Fibroblast of peridontal ligament (primary cell): ENCODE data around the gene CTNND2.
A peak's percentile ranks its signal among the peaks of the same experiment; 100 is the strongest.
"Not testable (repeated sequence)": the region's sequence is repeated elsewhere in the genome, so short reads cannot be mapped to it uniquely, and the experiment has no call there.

Experiments
- DNase-seq: peaks from one replicate; pipeline ENCODE4 v3.0.0-alpha.2; 2010; ENCODE audit errors: extremely low read depth

CTNND2 gene

DNA sequence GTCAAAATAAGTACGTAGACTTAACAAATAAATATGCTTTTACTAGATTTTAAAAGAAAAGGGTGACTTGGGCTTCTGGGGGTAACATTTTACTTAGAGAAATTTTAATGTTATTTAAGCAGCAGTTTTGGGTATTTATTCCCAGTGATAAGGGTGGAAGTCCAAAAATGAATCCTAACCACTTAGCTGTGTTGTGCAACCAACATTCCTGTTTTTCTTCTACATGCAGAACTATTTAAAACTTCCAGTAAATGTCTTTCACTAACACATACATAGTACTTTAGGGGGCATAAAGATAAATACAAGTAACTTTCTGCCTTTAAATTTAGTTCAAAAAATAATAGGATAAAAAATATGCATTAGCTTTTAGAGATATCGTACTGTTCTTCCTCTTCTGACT, 436.7 kb downstream of the CTNND2 start:
- peak; percentile 8 for DNase-seq

GRCh38 chr5:11459716-11460115, 444.5 kb downstream of the CTNND2 start:
- DNase-seq, result no peak

DNA sequence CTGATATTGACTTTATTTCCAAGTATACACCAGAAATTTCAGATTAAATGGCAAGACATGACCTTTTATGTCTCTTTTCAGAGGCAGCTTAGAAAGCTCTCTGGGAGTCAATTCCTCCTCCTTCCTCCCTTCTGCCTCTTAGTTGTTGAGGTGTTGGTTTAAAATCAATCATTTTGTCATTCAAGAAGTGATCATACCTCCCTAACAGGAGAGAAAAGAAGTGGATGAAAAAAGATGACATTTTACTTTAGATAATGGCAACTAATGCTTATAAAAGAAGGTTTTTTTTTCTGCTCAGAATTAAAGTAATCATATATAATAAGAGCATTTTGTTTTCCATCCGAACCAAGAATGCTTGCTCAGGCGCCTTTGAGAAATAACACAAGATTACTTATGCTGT, 448.7 kb downstream of the CTNND2 start:
- no peak for DNase-seq

GRCh38 chr5:11452852-11453251, 451.4 kb downstream of the CTNND2 start:
- no peak for DNase-seq

DNA sequence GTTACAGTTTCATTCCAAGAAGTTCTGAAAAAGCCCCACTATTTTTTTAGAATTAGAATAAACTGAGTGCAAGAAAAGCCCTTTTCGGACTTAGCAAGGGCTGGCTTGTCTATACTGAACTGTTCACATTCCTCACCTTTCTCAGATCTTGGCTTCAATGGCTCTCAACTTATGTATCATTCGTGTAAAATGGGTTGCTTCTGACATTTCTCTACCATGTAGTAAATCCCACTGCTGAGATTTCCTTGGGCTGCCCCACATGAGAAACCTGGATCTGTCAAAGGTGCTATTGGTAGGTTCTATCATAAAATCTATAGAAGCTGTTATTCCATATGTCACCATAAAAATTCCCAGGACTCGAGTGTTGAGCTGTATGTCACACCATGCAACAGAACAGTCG, 454.3 kb downstream of the CTNND2 start:
- no peak for DNase-seq

DNA sequence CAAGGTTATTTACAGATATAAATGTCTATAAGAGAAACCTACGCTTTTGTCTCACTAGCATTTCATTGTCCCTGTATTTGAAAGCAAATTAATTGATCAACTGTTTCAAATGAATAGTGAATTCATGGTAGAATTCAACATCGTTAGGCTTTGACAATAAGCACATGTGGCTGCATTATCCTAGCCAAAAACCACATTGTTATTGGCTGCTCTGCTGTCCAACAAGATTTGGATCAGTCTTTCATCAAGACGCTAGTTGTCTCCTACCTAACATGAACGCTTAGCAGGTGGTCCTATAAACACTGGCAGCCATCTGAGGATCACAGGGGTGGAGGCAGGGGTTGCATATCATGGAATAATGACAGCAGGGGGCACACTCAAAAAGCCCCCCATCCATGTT, 455.0 kb downstream of the CTNND2 start:
- DNase-seq, result no peak

GRCh38 chr5:11443831-11444230, 460.4 kb downstream of the CTNND2 start:
- no peak for DNase-seq

- no peak for DNase-seq
Measured at GRCh38 chr5:11432116-11432515, 472.1 kb downstream of the CTNND2 start.

DNA sequence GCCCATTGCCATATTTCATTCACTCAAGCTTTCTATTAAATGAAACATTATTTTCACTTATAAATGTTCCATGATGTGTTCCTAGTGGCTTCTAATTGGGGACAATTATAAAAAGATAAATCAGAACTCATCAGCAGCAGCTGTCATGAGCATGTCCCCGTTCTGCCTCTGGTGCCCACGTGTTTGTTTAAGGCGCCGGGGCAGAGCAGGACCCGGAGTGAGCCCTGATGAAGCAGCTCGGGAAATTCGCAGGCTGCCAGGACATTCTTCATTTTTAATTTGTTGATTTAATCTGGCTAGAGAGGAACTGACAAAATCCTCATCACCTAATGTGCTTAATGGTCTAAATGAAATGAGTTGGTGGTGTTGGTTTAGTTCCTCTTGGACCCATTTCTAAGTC, 475.0 kb downstream of the CTNND2 start:
- DNase-seq, result no peak

DNA sequence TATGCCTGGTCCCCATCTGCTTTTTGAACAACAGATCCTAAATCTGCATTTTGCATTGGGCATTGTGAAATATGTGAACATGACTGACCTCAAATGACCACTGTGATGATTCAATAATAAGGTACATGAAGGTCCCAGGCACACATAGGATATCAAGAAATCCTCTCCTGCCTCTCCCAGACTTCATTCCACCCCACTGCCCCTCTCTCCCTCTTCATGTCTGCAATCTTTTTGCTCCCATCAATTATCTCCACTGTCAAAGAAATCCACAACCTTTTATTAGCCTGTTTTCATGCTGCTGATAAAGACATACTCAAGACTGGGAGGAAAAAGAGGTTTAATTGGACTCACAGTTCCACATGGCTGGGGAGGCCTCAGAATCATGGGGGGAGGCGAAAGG, 476.7 kb downstream of the CTNND2 start:
- DNase-seq, result no peak

DNA sequence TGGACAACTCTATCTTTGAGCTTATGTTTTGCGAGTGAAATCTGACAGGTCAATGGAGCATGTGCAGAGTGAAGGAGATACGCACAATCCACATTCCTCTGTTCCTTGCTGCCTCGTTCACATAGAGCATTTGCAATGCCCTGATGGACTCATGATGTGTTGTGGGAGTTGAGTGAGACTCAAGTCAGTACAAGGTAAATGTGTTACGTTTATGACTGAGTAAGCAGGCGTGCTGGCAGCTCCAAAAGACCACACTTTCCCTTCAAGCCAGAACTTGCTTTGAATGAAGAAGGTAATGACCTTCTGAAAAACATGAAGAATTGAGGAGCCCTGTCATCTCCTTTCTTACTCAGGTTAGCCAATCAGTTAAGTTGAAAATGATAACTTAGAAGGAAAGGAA, 477.8 kb downstream of the CTNND2 start:
- DNase-seq, result no peak

DNA sequence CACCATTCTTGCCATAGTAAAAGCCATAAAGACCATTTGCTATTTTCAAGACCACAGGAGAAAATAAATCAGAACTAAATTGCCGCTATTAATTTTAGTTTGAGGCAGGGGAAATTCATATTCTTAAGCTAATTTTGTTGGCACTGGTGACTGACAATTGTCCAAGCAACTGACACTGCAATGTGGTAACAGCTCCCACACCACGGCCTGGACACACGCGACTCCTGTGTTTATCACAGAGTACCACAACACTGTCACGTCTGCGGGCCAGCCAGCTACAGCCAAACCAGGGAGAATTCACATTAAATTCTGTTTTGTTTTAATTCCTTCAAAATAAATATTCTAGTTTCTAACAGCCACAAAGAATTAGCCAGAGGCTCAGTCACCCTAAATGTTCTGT, 481.9 kb downstream of the CTNND2 start:
- no peak for DNase-seq

DNA sequence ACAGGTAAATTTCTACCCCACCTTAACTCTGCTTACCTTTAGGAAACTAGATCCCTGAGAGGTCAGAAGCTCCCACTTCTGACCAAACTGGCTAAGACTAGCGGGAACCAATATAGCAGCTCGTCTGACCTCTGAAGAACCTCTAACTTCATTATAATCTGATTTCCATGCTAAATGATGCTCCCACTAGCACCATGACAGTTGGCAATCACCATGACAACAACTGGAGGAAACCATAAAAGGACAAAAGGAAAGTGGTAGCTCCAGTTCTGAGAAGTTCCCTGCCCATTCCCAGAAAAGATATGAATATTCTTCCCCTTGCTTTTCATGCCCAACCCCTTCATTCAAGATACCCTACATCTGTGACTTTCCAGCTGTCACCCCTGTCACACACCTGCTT, 483.3 kb downstream of the CTNND2 start:
- no peak for DNase-seq

DNA sequence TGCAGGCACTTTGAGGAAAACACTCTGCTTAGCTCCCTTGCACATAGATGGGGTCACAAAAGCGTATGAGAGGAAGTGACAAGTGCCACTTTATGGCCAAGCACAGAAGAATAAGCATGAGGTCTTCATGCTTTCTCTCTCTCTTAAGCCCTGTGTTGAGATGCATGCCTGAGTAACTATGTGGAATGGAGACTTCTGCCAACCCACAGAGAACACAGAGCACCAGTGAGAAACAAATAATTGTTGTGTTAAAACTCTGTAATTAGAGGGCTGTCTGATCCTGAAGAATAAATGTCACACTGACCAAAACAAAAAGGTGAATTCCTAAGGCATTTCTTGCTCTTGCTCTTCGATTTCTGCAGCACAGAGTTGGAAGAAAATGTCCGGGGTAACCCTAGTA, 488.5 kb downstream of the CTNND2 start:
- DNase-seq, result no peak

DNA sequence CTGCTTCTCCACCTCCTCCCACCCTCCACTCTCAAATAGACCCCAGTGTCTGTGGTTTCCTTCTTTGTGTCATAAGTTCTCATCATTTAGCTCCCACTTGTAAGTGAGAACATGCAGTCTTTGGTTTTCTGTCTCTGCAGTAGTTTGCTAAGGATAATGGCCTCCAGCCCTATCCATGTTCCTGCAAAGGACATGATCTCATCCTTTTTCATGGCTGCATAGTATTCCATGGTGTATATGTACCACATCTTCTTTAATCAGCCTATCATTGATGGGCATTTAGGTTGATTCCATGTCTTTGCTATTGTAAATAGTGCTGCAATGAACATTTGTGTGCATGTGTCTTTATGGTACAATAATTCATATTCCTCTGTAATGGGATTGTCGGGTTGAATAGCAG, 489.5 kb downstream of the CTNND2 start:
- DNase-seq, result not testable (repeated sequence)

DNA sequence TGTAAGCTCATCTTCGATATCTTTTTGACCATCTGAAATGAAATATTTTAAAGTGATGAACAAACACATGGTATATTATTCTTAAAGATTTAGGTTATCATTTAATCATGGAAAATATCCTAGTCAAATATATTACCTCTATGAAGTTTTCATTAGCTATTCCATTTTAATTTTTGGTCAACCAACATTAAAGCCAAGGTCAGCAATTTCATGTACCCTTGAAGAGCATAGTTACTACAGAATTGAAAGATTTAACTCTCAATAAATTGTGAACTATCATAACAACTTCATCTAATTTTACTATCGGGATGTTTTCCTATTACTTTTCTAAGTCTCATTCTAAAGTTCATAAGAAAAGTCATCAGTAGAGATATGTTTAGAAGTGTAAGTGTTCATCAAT, 492.6 kb downstream of the CTNND2 start:
- DNase-seq, result no peak

DNA sequence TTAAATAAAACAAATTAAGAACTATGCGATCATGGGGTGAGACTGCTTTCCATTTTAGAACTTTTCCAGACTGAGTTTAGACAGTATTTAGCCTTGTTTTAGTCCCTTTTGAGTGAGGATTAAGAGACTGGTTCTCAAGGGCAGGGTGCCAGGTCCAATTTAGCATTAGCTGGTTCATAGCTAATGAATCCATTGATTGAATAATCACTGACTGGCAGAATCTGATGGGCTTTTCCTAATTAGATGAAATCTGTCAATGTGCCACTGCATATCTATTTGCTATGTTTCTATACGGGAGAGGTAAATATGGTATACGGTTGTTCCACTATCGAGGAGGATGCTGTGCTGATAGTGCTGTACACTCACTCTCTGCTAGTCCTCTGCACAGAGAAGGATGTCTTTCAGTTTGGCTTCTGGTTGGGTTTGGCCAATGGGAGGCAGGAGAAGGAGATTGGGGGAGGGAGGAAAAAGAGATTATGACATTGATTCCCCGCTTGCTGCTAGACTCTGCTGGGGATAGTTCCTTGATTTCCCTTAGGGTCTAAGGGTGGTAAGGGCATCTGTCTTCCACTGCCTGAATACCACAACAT, 496.6 kb downstream of the CTNND2 start:
- no peak for DNase-seq

DNA sequence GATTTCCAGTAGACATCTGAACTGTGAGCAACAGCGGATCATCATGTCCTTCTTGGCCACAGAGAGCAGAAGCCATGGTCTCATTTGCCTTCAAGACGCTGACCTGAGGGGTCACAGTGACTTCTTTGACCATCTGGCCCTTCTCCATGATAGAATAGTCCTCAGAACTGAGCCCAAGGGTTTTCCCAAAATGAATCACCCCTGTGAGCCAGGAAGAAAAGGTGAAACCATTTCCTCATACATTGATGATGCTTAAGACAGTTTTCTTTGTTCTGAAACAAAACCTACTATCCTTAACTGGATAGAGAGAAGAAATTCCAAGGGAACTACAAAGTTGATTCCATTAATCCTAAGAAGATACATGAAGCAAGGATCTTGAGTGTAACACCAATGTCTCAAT, 503.9 kb downstream of the CTNND2 start:
- no peak for DNase-seq

DNA sequence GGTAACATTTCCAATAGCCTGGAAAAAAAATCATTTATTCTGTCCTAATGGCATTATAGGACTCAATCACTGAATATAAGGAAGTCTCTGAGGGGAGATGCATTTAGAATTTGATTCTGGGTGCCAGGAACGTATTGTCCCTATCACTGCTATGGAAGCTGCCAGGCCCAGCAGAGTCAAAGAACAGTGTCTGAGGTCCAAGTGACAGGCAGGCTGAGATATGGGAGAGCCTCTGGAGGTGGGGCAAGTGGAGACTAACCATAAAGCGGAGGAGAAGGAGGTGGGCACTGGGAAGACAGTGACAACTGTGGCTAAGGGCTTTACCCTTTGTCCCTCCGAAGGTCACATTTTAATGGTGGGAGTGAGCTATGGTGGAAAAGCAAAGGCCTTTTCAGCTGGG, 505.5 kb downstream of the CTNND2 start:
- no peak for DNase-seq

- DNase-seq, result no peak
Measured at GRCh38 chr5:11397549-11397948, 506.7 kb downstream of the CTNND2 start.

- no peak for DNase-seq
Measured at GRCh38 chr5:11396917-11397316, 507.3 kb downstream of the CTNND2 start.

DNA sequence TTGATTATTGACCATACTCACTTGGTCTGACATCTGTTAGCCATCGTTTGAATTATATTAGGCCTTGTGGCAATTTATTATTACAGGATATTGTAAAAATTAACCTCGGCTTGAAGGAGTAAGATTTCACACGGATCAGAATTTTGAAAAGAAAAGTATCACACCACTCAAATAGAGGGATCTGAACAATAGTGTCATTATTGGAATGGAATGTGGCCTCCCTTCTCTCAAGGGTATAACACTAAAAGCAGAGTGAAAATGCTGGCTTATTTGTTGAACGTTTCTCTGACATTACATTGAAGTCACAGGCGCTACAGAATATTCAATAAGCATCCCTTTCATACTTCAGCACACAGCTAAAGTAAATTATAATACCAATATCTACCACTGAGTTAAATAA, 509.3 kb downstream of the CTNND2 start:
- no peak for DNase-seq

DNA sequence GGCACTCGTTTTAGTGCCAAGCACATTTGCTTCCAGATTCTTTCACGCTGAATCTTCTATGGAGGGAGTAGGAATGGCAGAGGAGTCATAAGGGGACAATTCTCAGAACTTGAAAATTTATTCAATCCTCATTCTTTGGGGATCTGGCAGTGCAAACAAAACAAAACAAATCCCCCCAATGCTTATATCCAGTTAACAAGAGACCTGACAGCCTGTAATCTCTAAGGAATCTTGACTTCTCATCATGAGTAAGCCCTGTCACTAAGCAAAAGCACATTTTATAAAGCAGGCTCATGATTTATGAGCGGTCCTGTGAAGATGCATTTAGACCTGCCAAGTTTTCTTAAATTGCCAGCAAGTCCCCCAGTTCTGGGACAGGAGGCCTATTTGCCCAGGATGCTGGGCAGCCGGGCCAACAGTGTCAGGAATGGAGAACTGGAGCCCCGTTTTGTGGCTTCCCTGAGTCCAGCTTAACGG, 513.9 kb downstream of the CTNND2 start:
- peak; percentile 14 for DNase-seq

GRCh38 chr5:11387382-11387781, 516.9 kb downstream of the CTNND2 start:
- DNase-seq, result no peak
